ENCODE measurements around the gene CEP55.

Gene CEP55

DNA sequence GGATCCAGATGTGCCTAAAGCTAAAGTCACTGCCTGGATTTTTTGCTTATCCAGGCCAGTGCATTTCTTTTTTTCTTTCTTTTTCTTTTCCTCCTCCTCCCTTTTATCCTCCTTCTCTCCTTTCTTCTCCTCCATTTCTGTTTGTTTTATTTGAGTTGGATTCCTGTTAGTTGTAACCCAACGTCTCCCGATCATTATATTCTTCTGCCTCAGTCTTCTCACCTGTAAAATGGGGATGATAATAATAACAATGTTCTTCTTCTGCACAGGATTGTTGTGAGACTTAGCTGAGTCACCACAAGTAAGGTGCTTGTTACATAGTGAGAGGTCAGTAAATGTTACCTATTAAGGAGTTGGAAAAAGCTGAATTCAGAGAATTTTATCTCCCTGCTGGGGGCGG is 56.4 kb downstream of the CEP55 start:
- no peak for ATAC-seq (replicated peaks)
- H3K4me3 Mint-ChIP-seq, result no peak overlapping the region
- H3K27me3 Mint-ChIP-seq, result peaks cover 5 to 27% of the 10 kb centered on the region in 2 donors
- no peaks in the 10 kb centered on the region for H3K9me3 Mint-ChIP-seq
- no peaks in the 10 kb centered on the region for H3K36me3 Mint-ChIP-seq
- no peak for DNase-seq
- H3K27ac Mint-ChIP-seq, result no peak overlapping the region
- H3K4me1 Mint-ChIP-seq, result peaks cover 0 to 2% of the 10 kb centered on the region in 2 donors

DNA sequence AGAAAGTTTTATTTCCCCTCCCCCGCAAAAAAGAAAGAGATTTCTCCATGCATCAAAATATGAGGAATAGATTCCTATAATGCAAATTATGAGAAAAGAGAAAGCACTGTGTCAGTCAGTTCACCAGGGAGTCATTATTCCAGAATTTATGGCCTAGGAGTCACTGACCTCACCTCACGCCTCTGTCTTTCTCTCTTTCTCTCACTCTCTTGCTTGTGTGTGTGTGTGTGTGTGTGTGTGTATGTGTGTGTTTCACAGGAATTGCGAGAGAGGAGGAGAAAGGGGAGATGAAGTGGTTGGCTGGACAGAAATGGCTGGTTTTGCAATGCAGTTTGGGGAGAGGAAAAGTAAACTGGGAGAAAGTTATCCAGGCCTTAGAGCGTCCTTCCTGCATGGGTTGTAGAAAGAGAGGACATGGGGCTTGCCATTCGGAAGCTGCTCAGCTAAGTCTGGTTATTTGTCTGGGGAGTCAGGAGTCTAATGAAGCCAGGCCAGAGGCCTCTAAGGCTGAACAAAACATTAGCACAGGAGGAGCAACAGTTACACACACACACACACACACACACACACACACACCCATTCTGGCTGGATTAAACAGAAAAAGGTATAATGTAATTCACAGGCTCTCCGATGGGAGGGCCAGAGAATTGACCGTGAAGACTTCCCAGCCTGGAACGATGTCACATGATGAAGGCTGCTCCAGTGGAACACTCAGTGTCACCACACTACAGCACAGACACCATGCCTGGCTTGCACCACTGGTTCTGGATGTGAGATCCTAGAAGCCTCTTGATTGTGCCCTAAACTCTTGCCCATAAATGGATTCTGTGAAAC is 57.3 kb downstream of the CEP55 start:
- no peak for DNase-seq
- ATAC-seq (replicated peaks), result no peak
- Mint-ChIP-seq H3K36me3 (no peaks in the 10 kb centered on the region), H3K4me3 (no peak overlapping the region), H3K27me3 (peaks cover 0 to 25% of the 10 kb centered on the region in 2 donors), H3K4me1 (peaks cover 0 to 2% of the 10 kb centered on the region in 2 donors), H3K27ac (no peak overlapping the region), H3K9me3 (no peaks in the 10 kb centered on the region)

DNA sequence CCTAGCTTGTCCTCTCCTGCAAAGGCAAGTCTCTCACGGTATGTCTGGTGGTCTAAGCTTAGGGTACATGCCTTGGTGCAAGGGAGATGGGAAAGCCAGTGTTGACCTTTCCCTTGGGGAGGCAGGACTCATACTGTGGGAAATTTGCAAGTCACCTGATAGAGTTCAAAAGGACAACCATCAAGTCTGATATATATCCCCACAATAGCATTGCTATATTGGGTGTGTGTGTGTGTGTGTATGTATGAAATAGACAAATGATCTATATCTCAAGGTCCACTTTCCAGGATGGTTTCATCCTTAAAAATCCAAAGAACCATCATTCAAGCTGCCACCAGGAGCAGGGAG is 57.9 kb downstream of the CEP55 start:
- DNase-seq (no peak), ATAC-seq (replicated peaks) (no peak)
- Mint-ChIP-seq H3K4me1 (peaks cover 0 to 2% of the 10 kb centered on the region in 2 donors), H3K9me3 (no peaks in the 10 kb centered on the region), H3K4me3 (no peak overlapping the region), H3K27ac (no peak overlapping the region), H3K36me3 (no peaks in the 10 kb centered on the region), H3K27me3 (peaks cover 2 to 28% of the 10 kb centered on the region in 2 donors)

DNA sequence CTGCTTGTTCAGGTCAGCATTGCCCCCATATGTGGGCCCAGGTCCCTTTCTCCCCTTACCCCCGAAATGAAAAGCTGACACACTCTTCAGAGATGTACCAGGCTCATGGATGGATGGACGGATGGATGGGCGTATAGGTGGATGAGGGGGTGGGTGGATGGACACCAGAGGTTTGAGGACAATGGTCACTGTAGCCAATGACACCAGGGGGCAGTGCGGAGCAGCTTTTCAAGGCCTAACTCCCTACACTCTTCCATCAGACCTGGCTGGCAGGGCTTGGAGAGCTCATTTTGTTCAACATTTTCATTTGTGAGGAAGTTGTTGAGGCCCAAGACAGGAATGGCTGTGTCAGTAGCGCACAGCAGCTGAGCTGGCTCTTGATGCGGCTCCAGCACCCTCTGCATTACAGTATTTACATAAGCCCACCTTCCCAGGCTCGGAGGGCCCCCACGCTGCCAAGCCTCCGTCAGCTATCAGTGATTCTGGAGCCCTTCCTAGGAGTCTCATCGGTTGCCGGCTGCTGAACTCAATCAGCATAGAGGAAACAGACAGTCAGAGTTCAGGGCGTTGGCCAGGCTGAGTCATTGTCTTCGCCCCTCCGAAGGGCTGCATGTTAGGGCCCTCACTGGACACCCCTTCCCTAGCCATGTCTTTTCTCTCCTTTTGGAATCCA is 58.5 kb downstream of the CEP55 start:
- peak; percentile 28 for DNase-seq
- H3K27ac Mint-ChIP-seq, result no peak overlapping the region

DNA sequence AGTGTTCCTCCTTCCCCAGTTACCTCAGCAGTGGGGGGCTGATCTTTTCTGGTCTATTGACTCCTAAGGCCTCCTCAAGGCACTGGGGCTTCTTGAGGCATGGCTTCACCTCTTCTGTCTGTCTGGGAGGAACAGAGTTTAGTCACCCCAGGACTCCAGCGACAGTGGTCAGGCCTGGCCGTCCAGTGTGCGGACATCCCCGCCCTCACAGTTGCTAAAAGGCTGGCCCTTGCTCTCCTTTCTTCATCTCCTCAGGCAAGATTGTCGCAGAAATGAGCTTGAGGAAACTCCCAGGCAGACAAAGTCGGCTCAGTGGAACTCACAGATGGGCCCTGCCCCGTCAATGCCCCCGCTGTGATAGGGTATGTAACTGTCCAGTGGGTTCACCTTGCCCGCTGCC is 63.1 kb downstream of the CEP55 start:
- no peaks in the 10 kb centered on the region for H3K9me3 Mint-ChIP-seq
- no peaks in the 10 kb centered on the region for H3K36me3 Mint-ChIP-seq
- no peak for ATAC-seq (replicated peaks)
- peaks cover 0 to 2% of the 10 kb centered on the region in 2 donors for H3K4me1 Mint-ChIP-seq
- H3K4me3 Mint-ChIP-seq, result no peak overlapping the region
- no peak overlapping the region for H3K27ac Mint-ChIP-seq
- no peak for DNase-seq
- H3K27me3 Mint-ChIP-seq, result peaks cover 5 to 34% of the 10 kb centered on the region in 2 donors

More for the DNA sequence above, 58.5 kb downstream of the CEP55 start:
- Mint-ChIP-seq H3K36me3 (no peaks in the 10 kb centered on the region), H3K4me3 (no peak overlapping the region), H3K4me1 (peaks cover 0 to 2% of the 10 kb centered on the region in 2 donors), H3K9me3 (no peaks in the 10 kb centered on the region), H3K27me3 (peaks cover 5 to 34% of the 10 kb centered on the region in 2 donors)
- ATAC-seq (replicated peaks), result peak; percentile 88 to 90

DNA sequence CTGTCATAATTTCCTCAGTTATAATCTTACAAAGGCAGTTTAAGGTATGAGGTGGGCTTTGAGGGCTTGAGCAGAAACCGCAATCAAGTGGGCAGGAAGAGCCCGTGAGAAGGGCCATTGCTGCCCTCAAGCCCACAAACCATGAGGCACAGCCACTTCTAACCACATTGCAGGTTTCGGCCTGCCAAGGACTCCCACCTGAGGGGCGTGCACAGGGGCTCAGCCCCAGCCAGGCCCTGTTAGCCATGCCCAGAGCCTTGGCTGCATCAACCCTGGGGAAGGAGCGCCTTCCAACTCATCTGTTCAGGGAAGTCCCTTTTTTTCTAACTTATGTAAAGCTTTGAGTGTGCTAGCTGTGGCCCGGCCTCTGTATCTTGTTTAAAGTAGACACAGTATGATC is 64.1 kb downstream of the CEP55 start:
- Mint-ChIP-seq H3K9me3 (no peaks in the 10 kb centered on the region), H3K4me1 (peaks cover 3 to 6% of the 10 kb centered on the region in 2 donors), H3K27me3 (peaks cover 11 to 37% of the 10 kb centered on the region in 2 donors), H3K27ac (no peak overlapping the region), H3K36me3 (no peaks in the 10 kb centered on the region), H3K4me3 (no peak overlapping the region)
- no peak for ATAC-seq (replicated peaks)
- DNase-seq, result no peak

DNA sequence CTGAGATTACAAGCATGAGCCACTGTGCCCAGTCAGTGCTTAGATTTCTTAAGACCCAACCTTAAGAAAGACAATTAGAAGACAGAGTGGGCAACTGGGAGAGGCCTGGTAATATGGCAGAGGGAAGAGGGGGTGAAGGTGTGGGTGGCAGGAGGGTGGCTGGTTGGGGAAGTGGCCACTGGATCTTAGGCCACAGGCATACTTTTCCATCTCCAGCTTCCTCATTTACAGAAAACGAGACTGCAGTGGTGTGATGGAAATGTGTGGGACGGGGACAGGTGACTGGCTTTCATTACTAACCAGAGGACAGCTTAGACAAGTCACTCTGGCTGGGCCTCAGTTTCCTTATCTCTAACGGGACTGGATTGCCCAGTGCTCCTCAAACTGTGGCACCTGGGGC is 69.0 kb downstream of the CEP55 start:
- H3K4me1 Mint-ChIP-seq, result peaks cover 11 to 17% of the 10 kb centered on the region in 2 donors
- H3K4me3 Mint-ChIP-seq, result no peak overlapping the region
- DNase-seq (no peak), ATAC-seq (replicated peaks) (peak in 1 of 2 donors; percentile 36)
- H3K36me3 Mint-ChIP-seq, result no peaks in the 10 kb centered on the region
- H3K27me3 Mint-ChIP-seq, result peaks cover 36 to 60% of the 10 kb centered on the region in 2 donors
- no peaks in the 10 kb centered on the region for H3K9me3 Mint-ChIP-seq
- H3K27ac Mint-ChIP-seq, result no peak overlapping the region

DNA sequence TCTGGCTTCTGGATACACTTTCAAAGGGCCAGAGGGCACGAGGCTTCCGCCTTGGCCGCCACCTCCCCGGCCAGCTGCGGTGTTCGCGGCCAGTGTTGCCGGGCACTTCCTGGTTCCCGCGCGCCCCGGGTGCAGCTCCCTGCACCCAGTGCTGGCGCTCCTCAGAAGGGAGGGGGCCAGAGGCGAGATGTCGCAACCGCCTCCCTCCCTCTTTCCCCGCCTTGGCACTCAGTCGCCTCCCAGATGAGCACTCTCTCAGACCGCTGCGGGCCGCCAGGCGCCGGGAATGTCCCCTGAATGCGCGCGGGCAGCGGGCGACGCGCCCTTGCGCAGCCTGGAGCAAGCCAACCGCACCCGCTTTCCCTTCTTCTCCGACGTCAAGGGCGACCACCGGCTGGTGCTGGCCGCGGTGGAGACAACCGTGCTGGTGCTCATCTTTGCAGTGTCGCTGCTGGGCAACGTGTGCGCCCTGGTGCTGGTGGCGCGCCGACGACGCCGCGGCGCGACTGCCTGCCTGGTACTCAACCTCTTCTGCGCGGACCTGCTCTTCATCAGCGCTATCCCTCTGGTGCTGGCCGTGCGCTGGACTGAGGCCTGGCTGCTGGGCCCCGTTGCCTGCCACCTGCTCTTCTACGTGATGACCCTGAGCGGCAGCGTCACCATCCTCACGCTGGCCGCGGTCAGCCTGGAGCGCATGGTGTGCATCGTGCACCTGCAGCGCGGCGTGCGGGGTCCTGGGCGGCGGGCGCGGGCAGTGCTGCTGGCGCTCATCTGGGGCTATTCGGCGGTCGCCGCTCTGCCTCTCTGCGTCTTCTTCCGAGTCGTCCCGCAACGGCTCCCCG is 70.2 kb downstream of the CEP55 start, which contains the start of gene FFAR4:
Gene FFAR4 (plus strand): TSS at position 231 of the 842 bp plus-strand sequence. CDS start 56 bp downstream, at position 287.
- H3K27ac Mint-ChIP-seq, result peak within 1 kb of the TSS; percentile 69
- peak within 1 kb of the TSS; percentile 45 to 65 for H3K4me3 Mint-ChIP-seq
- DNase-seq, result no peak
- ATAC-seq (replicated peaks), result no peak
- peaks cover 11 to 17% of the 10 kb centered on the region in 2 donors for H3K4me1 Mint-ChIP-seq
- H3K36me3 Mint-ChIP-seq, result no peaks in the 10 kb centered on the region
- H3K27me3 Mint-ChIP-seq, result peaks cover 44 to 66% of the 10 kb centered on the region in 2 donors
- no peaks in the 10 kb centered on the region for H3K9me3 Mint-ChIP-seq

DNA sequence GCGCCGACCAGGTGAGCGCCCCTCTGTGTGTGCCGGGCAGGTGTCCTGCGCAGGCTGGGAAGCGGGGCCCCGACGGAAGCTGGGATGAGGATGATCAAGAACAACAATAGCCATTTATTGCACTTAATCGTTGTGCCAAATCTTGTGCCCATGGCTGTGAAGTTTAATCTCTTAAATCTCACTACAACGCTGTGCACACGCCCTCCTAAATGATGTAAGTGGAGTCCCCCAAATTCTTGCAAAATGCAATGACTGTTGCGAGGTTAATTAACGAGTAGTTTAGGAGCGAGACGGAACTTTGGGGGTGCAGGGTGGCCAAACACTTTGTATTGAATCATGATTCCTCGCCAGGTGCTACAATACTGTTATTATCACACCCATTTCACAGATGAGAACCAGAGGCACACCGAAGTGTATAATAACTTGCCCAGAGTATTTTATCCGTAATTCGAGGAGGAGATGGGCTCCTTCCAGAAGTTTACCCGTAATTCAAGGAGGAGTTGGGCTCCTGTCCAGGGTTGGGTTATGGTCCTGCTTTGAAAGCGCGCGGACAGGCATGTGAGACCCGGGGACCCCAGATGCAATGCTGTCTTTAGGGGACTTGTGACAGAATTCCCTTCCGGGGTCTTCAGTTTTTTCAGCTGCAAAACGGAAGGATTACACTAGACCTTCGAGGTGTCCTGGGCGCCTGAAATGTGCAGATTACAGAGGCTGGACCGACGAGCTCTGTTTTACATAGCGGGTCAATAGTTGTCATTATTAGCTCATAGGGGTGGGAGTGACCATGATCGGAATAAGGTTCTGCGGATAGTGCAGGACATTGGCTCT is 71.1 kb downstream of the CEP55 start:
- H3K27me3 Mint-ChIP-seq, result peaks cover 51 to 68% of the 10 kb centered on the region in 2 donors
- H3K9me3 Mint-ChIP-seq, result no peaks in the 10 kb centered on the region
- H3K4me3 Mint-ChIP-seq, result peak overlapping the region; percentile 32 to 59
- DNase-seq, result no peak
- H3K27ac Mint-ChIP-seq, result peak overlapping the region; percentile 69
- H3K4me1 Mint-ChIP-seq, result peaks cover 11 to 17% of the 10 kb centered on the region in 2 donors
- ATAC-seq (replicated peaks), result no peak
- no peaks in the 10 kb centered on the region for H3K36me3 Mint-ChIP-seq

DNA sequence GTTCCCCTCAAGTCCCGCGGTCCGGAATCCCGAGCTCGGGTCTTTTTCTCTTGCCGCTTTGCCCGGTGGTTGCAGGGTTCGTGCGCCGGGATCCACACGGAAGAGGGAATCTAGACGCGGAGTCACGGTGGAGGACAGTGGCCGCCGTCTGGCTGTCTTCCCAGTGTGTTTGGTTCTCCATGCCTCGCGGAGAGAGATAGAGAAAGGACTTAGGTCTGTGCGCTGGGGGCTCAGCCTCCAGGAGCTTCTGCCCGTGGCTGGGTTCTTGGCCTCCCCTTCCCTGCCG is 71.6 kb downstream of the CEP55 start:
- no peak overlapping the region for H3K4me3 Mint-ChIP-seq
- DNase-seq (no peak), ATAC-seq (replicated peaks) (no peak)
- no peaks in the 10 kb centered on the region for H3K9me3 Mint-ChIP-seq
- peaks cover 11 to 22% of the 10 kb centered on the region in 2 donors for H3K4me1 Mint-ChIP-seq
- H3K27ac Mint-ChIP-seq, result peak overlapping the region; percentile 44
- peaks cover 57 to 73% of the 10 kb centered on the region in 2 donors for H3K27me3 Mint-ChIP-seq
- H3K36me3 Mint-ChIP-seq, result no peaks in the 10 kb centered on the region

DNA sequence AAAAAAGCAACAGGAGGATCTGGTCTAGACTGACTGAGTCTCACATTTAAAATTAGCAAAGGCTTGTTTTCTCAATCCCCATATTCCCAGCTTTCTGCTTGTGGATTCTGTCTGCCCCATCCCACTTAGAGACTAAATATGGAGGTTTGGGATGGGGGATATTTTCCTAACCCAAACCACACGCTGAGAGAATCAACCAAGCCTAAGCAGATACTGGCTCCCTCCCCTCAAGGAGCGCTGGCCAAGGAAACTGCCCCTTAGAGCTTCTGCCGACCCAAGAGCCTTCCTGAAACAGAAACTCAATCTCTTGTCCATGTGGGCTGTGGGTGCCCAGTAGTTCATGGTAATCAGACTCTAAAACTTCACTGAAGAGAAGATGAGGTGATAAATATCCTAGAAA is 74.0 kb downstream of the CEP55 start:
- Mint-ChIP-seq H3K9me3 (no peaks in the 10 kb centered on the region), H3K4me3 (no peak overlapping the region), H3K27me3 (peaks cover 57 to 64% of the 10 kb centered on the region in 2 donors), H3K36me3 (no peaks in the 10 kb centered on the region), H3K27ac (no peak overlapping the region), H3K4me1 (peaks cover 12 to 24% of the 10 kb centered on the region in 2 donors)
- ATAC-seq (replicated peaks), result no peak
- no peak for DNase-seq

DNA sequence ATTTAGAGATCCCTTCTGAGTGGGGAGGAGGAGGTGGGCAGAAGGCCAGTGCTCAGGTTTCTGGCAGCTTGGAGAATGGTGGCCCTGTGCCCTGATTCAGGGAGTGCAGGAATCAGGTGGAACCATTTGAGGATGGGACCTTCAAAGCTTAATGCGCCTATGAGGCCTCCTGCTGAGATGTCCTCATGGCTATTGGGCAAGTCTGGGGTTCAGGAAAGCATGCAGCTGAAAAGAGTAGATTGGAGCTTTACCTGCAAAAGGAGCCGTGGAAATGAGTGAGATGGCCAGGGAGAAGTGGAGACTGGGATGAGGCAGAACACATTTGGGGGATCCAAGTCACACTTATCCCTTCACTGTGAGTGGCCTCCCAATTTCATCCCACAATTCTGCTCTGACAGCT is 76.2 kb downstream of the CEP55 start:
- Mint-ChIP-seq H3K27me3 (peaks cover 44 to 50% of the 10 kb centered on the region in 2 donors), H3K27ac (no peak overlapping the region), H3K4me1 (peaks cover 3 to 11% of the 10 kb centered on the region in 2 donors), H3K36me3 (no peaks in the 10 kb centered on the region), H3K9me3 (no peaks in the 10 kb centered on the region), H3K4me3 (no peak overlapping the region)
- DNase-seq, result no peak
- ATAC-seq (replicated peaks), result no peak

DNA sequence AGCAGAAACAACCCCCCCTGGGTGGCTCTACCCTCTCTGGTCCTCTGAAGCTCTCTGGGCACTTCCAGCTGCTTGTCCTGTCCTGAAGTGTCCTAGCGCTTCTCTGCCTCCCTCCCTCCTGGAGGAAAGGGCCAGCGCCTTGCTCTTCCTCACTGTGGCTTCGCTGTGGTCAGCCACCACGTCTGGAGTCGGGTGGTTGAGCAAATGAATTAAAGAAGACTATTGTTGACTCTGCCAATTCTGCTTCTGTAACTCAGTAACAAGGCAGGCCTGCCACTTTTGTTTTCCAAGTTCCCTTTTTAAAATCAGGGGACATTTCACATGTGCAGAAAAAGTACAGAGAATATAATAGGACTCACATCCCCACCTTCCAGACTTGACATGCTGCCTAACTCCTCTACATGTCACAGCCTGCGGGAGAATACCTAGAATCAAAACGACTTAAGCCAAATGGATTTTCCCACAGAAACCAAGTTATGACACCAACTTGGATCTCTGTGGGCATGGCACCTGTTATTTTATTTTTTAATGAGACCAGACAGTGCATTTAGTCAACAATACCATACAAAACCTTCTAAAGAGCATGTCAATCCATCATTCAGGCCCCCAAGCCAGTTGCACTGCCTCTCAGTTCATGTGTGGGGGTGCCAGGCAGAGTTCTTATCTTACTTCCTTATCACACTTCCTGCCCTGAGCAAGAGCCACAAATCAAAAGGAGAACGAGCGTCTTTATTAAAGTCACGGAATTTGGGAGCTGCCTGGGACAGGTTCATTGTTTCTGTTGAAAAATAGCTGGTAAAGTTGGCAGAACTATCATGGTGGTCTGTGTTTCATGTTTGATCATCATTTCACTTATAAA is 76.9 kb downstream of the CEP55 start:
- peaks cover 42 to 48% of the 10 kb centered on the region in 2 donors for H3K27me3 Mint-ChIP-seq
- H3K4me3 Mint-ChIP-seq, result no peak overlapping the region
- DNase-seq (no peak), ATAC-seq (replicated peaks) (peak in 1 of 2 donors; percentile 48)
- H3K36me3 Mint-ChIP-seq, result no peaks in the 10 kb centered on the region
- H3K9me3 Mint-ChIP-seq, result no peaks in the 10 kb centered on the region
- no peak overlapping the region for H3K27ac Mint-ChIP-seq
- H3K4me1 Mint-ChIP-seq, result peaks cover 3 to 11% of the 10 kb centered on the region in 2 donors
